HG02870 (cell line): Measurements from ENCODE around the gene KIAA2012.

ENCODE experiments used
- ATAC-seq: cut with Tn5 transposase; IDR thresholded peaks from one replicate; pipeline ENCODE4 v1.9.1; 2021; ENCODE audit warnings: mild to moderate bottlenecking, moderate library complexity; ENCODE audit not compliant: unreplicated experiment

KIAA2012 gene

GRCh38 chr2:202042444-202042843, 30.6 kb upstream of the KIAA2012 start:
- no peak for ATAC-seq

DNA sequence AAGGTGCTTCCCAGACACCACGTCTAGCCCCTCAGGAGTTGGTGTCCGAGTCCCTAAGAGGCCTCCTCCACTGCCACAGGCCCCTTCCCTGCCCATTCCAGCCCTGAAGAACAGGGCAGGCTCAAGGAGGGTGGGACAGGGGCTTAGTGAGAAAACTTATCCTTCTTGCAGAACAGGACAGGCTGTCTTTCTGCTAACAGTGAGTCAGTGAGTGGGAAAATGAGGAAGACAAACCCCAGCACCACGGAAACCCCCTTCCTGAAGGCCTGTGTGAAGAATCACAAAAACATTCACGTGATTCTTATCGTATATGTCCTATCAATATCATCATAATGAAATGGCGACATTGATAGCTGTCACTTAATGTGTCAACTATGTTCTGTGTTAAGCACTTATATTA, 29.6 kb upstream of the KIAA2012 start:
- no peak for ATAC-seq

GRCh38 chr2:202044777-202045176, 28.3 kb upstream of the KIAA2012 start:
- no peak for ATAC-seq

GRCh38 chr2:202046572-202046971, 26.5 kb upstream of the KIAA2012 start:
- no peak for ATAC-seq

GRCh38 chr2:202049092-202049728, 23.8 kb upstream of the KIAA2012 start:
- ATAC-seq, result no peak

DNA sequence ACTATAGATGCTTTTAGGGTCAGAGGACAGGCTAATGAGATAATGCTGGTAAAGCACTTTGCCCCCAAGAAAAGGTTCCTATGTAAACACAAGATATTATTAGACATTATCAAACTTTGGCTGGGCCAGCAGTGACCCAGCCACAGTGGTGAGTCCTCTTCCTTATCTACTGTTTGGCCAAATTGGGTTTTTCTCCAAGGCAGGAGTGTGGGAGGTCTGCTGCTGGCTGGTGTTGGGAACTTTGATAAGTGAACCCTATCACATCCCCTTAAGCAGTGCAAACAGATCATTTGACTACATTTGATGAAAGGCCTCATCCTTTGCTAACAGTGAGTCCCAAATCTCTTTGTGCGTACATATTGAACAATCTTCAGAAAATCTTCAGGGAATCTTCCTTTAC, 23.2 kb upstream of the KIAA2012 start:
- ATAC-seq, result no peak

DNA sequence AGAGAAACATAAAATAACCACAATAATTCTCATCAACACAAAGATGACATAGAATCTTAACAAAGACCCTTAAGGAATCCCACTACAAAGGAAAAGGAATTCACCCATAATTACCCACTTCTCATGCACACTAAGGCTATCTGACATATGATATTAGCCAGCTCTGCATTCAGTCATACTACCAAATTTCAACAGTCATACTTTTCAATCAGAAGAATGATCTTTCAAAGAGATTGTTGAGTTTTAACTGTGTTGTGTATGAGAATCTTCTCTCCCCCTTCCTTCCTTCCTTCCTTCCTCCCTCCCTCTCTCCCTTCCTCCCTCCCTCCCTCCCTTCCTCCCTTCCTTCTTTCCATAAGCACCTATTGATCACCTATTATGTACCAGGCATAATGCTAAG, 22.4 kb upstream of the KIAA2012 start:
- ATAC-seq, result no peak

GRCh38 chr2:202051499-202052161, 21.4 kb upstream of the KIAA2012 start:
- ATAC-seq, result no peak

GRCh38 chr2:202052235-202052634, 20.8 kb upstream of the KIAA2012 start:
- ATAC-seq, result no peak

GRCh38 chr2:202054679-202055078, 18.4 kb upstream of the KIAA2012 start:
- ATAC-seq, result no peak

DNA sequence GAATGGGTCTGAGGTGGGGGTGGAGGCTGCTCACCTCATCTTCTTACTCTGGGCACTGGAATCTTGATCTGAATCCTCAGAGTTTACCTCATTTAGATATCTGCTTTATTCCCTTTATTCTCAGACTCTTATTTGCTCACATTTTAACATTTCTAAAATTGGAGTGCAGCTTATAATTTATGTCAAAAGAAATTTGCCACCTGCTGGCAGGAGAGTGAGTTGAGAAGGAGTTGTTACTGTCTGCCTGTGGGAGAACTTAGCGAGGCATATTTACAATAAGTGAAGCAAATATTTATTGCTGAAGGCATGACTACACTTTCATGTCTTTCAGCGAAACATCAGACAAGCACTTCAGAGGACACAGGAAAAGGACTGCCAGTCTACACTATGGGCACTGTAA, 16.4 kb upstream of the KIAA2012 start:
- ATAC-seq, result no peak

DNA sequence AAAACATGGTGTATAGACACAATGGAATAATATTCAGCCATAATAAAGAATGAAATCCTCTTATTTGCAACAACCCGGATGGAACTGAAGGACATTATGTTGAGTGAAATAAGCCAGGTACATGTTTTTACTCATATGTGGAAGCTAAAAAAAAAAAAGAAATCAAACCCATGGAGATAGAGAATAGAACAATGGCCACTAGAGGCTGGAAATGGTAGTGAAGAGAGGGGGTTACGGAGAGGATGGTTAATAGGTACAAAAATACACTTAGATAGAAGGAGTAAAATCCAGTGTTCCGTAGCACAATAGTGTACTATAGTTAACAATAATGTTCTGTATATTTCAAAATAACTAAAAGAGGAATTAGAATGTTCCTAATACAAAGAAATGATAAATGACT, 12.8 kb upstream of the KIAA2012 start:
- ATAC-seq, result no peak

DNA sequence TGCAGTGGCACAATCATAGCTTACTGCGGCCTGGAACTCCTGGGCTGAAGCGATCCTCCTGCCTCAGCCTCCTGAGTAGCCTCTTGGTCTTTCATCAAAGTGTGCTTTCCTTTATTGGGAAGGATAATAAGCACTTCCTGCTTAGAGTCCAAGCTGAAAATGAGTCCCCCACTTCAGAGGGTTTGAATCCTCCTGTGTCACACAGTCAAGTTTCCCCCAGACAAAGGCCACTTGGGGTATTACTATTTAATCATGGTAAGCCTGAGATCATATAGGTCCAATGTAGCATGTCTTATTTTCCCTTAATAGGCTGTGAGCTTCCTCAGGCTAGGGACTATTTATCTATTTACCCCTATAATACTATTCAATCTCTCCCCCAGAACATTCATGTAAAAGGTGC, 11.4 kb upstream of the KIAA2012 start:
- no peak for ATAC-seq

DNA sequence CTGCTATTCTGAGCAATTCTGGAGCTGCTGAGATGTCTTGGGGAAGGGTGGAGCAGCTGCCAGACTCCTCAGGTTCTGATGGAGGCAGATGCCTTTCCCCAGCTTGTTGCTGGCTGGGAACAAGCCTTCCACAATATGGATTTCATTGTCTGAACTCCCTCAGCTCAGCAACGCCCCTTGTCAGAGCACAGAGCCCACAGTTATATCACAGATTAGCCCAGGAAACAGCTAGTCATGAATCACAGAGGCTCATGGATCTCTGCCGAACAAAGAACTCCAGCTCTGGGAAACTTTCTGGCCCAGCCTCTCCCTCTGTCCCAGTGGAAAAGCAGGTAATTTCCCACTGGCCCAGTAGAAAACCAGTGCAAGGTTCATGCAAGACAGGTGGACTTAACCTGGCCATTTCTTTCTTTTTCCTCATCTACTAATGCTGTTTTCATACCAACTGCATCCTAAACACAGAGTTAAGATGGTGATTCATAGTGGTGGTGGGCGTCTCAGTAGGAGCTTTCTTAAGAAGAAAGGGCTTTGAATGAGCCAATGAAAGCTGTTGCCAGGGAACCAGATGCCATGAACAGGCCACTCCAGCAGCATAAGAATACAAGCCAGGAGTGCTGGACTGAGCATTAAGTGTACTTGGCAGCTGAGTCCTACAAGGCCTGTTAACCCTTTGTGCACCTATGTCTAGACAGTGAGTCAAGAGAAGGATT, 8.7 kb upstream of the KIAA2012 start:
- ATAC-seq, result no peak

- no peak for ATAC-seq
Observed at GRCh38 chr2:202064881-202065230, 8.2 kb upstream of the KIAA2012 start.

DNA sequence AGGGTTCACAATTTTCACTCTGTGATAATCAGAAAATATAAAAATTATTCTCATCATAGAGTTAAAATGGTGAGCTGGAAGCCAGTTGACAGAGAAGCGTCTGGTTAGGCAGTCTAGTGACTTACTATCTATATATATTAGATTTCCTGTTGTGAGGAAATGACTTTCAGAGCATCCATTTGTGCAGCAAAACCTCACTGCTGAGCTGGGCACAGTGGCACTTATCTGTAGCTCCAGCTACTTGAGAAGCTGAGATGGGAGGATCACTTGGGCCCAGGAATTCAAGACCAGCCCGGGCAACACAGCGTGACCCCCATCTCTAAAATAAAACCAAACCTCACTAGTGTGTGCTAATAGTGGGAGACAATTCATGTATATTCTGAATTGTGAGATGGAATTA, 7.2 kb upstream of the KIAA2012 start:
- no peak for ATAC-seq

DNA sequence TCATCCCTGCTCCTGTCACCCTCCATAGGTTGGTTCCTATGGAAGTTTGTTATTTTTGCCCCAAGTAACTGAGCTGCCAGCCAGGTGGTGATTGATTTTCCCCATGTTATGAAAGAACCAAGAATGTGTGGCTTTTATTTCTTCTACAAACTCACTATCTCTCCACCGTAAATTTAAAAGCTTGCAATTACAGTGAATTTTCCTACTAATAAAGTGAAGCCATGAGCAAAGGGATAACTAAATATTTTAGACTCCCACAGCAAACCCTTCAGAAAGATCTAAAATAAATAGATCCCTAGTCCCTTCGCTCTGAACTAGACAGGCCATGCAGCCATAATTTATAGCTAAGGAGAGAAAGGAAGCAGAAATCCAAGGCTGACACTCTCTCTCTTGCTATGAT, 6.2 kb upstream of the KIAA2012 start:
- no peak for ATAC-seq

DNA sequence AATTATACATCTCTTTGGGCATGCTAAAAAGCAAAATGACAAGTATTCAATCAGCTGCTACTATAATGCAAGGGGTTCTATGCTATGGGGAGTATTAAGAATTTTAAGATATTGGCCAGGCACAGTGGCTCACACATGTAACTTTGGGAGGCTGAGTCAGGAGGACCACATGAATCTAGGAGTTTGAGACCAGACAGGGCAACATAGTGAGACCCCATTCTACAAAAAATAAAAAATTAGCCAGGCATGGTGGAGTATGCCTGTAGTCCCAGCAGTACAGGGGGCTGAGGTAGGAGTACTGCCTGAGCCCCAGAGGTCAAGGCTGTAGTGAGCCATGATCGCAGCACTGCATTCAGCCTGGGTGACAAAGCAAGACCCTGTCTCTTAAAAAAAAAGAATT, 5.5 kb upstream of the KIAA2012 start:
- no peak for ATAC-seq

GRCh38 chr2:202069170-202070067, 3.6 kb upstream of the KIAA2012 start:
- ATAC-seq, result no peak

- ATAC-seq, result no peak
Observed at GRCh38 chr2:202071107-202071506, 1.9 kb upstream of the KIAA2012 start.

GRCh38 chr2:202072226-202072625, 829 bp upstream of the KIAA2012 start:
- no peak for ATAC-seq
